K562 (cell line): ENCODE results near the gene GEMIN2. TPM values are rescaled to one million over a fixed set of nuclear protein-coding genes. Genes with fewer than 3 reads are reported as not detected.

Experiments
- DDX20 ChIP-seq: fragments of 450-650 bp; IDR thresholded peaks from 2 replicates; pipeline ENCODE4 v1.6.1; 2016; ENCODE audit warnings: missing genetic modification characterization, low read depth, mild to moderate bottlenecking, missing compliant biosample characterization, moderate library complexity
- ELF2 ChIP-seq: fragments of 250-450 bp; sonication (Bioruptor Pico); IDR thresholded peaks from 2 replicates; pipeline ENCODE4 v1.5.0; 2021; ENCODE audit warnings: mild to moderate bottlenecking
- FIP1L1 ChIP-seq: fragments of 200-400 bp; formaldehyde crosslinking; IDR thresholded peaks from 2 replicates; pipeline ENCODE4 v1.6.1; 2018; ENCODE audit warnings: mild to moderate bottlenecking, low read depth, low read length; ENCODE audit not compliant: poor library complexity, severe bottlenecking
- GTF2E2 ChIP-seq: fragments of 200-800 bp; sonication (Bioruptor generic); IDR thresholded peaks from 2 replicates; pipeline ENCODE4 v1.6.1; 2016; ENCODE audit warnings: missing genetic modification characterization, missing compliant biosample characterization
- HNRNPUL1 ChIP-seq: fragments of 200-400 bp; formaldehyde crosslinking; IDR thresholded peaks from 2 replicates; pipeline ENCODE4 v1.6.1; 2017; ENCODE audit warnings: low read length
- IRF2 ChIP-seq: sonication (generic); formaldehyde crosslinking; IDR thresholded peaks from 2 replicates; pipeline ENCODE4 v1.8.1; 2022; ENCODE audit warnings: mild to moderate bottlenecking, missing genetic modification reagents
- NFE2 ChIP-seq: IDR thresholded peaks from 2 replicates; pipeline ENCODE4 v1.6.1; 2014; ENCODE audit warnings: antibody characterized with exemption, low read depth
- NR4A1 ChIP-seq, 2 experiments: fragments of 250-450 bp in 1 of 2; fragments of 450-650 bp in 1 of 2; sonication (Bioruptor Pico) in 1 of 2; IDR thresholded peaks; 2 replicates each; pipeline versions ENCODE4 v1.4.0 to v1.6.1; 2016 to 2020; ENCODE audit warnings: mild to moderate bottlenecking in 2 of 2, missing compliant biosample characterization in 1 of 2, missing genetic modification characterization in 1 of 2, moderate library complexity in 1 of 2
- OTX1 ChIP-seq: fragments of 450-650 bp; formaldehyde crosslinking; IDR thresholded peaks from 2 replicates; pipeline ENCODE4 v1.4.0; 2022; ENCODE audit warnings: mild to moderate bottlenecking
- PCBP1 ChIP-seq: fragments of 200-400 bp; formaldehyde crosslinking; IDR thresholded peaks from 2 replicates; pipeline ENCODE4 v1.6.1; 2018; ENCODE audit warnings: mild to moderate bottlenecking, low read depth, low read length; ENCODE audit not compliant: poor library complexity, severe bottlenecking
- PRMT5 ChIP-seq: sonication (generic); formaldehyde crosslinking; IDR thresholded peaks from 2 replicates; pipeline ENCODE4 v1.5.0; 2020; ENCODE audit warnings: missing genetic modification reagents
- RBM22 ChIP-seq: fragments of 200-400 bp; formaldehyde crosslinking; IDR thresholded peaks from 2 replicates; pipeline ENCODE4 v1.6.1; 2018; ENCODE audit warnings: low read length, low read depth; ENCODE audit not compliant: poor library complexity, severe bottlenecking
- RREB1 ChIP-seq: fragments of 250-450 bp; sonication (Bioruptor Pico); IDR thresholded peaks from 2 replicates; pipeline ENCODE4 v1.4.0; 2020
- SAFB2 ChIP-seq: fragments of 200-400 bp; formaldehyde crosslinking; IDR thresholded peaks from 2 replicates; pipeline ENCODE4 v1.6.1; 2018; ENCODE audit warnings: borderline replicate concordance, low read length, low read depth, moderate library complexity; ENCODE audit not compliant: severe bottlenecking
- SIN3B ChIP-seq: fragments of 450-650 bp; IDR thresholded peaks from 2 replicates; pipeline ENCODE4 v1.6.1; 2017; ENCODE audit warnings: low read depth, mild to moderate bottlenecking, moderate library complexity
- SRSF7 ChIP-seq: fragments of 200-400 bp; formaldehyde crosslinking; optimal IDR thresholded peaks from 2 replicates; pipeline ENCODE3; 2017; ENCODE audit warnings: mild to moderate bottlenecking, low read depth, low read length
- SRSF9 ChIP-seq: fragments of 200-400 bp; formaldehyde crosslinking; IDR thresholded peaks from 2 replicates; pipeline ENCODE4 v1.6.1; 2017; ENCODE audit warnings: low read depth, low read length, borderline replicate concordance
- ZNF174 ChIP-seq: fragments of 250-450 bp; sonication (Bioruptor Pico); IDR thresholded peaks from 2 replicates; pipeline ENCODE4 v1.4.0; 2020; ENCODE audit warnings: mild to moderate bottlenecking
- ZNF830 ChIP-seq: fragments of 250-450 bp; sonication (Bioruptor Pico); IDR thresholded peaks from 2 replicates; pipeline ENCODE4 v1.5.0; 2021; ENCODE audit warnings: mild to moderate bottlenecking
- polyA plus RNA-seq, 8 experiments: library from polyadenylated mRNA; depleted of rRNA in 4 of 8; stranded (reverse) in 5 of 8; unstranded in 3 of 8; fragments of >200 nt; fragmentation: Nextera tagmentation in 2 of 8; fragmentation: Illumina TruSeq in 1 of 8; extraction: Ambion mirVana in 2 of 8; extraction: Trizol in 1 of 8; gene quantifications; 2 replicates each; pipeline versions ENCODE4 v1.2.1 to v1.2.3, GENCODE V29; 2011 to 2014; ENCODE audit warnings: inconsistent platforms in 1 of 8, missing spikeins in 1 of 8
- total RNA-seq, 7 experiments: library from RNA; depleted of rRNA in 6 of 7; stranded (reverse); fragments of >200 nt in 6 of 7; fragmentation: Illumina TruSeq in 2 of 7; extraction: Trizol in 2 of 7; gene quantifications; 2 replicates each; pipeline versions ENCODE4 v1.2.1 to v1.2.3, GENCODE V29; 2011 to 2021; ENCODE audit warnings: low replicate concordance in 1 of 7
- TF ChIP-seq, protein P1 (sequence below), 3 experiments: IDR thresholded peaks in 2 of 3; conservative IDR thresholded peaks in 1 of 3; 2 replicates each; pipeline ENCODE4 v1.5.1; 2011 to 2012; ENCODE audit warnings: low read length in 3 of 3, mild to moderate bottlenecking in 3 of 3, control low read depth in 2 of 3, improper control_type of control experiment in 1 of 3, inconsistent platforms in 1 of 3, low read depth in 1 of 3, mixed read lengths in 1 of 3, moderate library complexity in 1 of 3; ENCODE audit not compliant: insufficient read depth in 2 of 3
- TF ChIP-seq, protein P2 (sequence below): fragments of 450-650 bp; formaldehyde crosslinking; IDR thresholded peaks from 2 replicates; pipeline ENCODE4 v1.4.0; 2020; ENCODE audit warnings: mild to moderate bottlenecking

GEMIN2 gene
- total and polyA plus RNA-seq, 9 of the 15 experiments (the other 6 are each of a cell fraction or from before 2014, with no cell fraction given) = 23.0 to 87.6 (median 45.5) TPM

- TF ChIP-seq RREB1 (CRISPR knock-in tag) (no peak), SIN3B (no peak), GTF2E2 (tag) (no peak), OTX1 (CRISPR knock-in tag) (no peak), HNRNPUL1 (no peak), SRSF7 (no peak), PCBP1 (no peak), IRF2 (CRISPR knock-in tag) (no peak), NFE2 (no peak), SAFB2 (no peak), DDX20 (tag) (no peak), ZNF174 (CRISPR knock-in tag) (no peak), FIP1L1 (no peak), NR4A1 (CRISPR knock-in tag; IDR thresholded peaks at IDR 0.05) (no peak), NR4A1 (tag; IDR thresholded peaks at IDR 0.05) (no peak), PRMT5 (no peak), RBM22 (no peak), ZNF830 (CRISPR knock-in tag) (no peak), SRSF9 (no peak), ELF2 (CRISPR knock-in tag) (no peak)
- TF ChIP-seq, protein P1, sequence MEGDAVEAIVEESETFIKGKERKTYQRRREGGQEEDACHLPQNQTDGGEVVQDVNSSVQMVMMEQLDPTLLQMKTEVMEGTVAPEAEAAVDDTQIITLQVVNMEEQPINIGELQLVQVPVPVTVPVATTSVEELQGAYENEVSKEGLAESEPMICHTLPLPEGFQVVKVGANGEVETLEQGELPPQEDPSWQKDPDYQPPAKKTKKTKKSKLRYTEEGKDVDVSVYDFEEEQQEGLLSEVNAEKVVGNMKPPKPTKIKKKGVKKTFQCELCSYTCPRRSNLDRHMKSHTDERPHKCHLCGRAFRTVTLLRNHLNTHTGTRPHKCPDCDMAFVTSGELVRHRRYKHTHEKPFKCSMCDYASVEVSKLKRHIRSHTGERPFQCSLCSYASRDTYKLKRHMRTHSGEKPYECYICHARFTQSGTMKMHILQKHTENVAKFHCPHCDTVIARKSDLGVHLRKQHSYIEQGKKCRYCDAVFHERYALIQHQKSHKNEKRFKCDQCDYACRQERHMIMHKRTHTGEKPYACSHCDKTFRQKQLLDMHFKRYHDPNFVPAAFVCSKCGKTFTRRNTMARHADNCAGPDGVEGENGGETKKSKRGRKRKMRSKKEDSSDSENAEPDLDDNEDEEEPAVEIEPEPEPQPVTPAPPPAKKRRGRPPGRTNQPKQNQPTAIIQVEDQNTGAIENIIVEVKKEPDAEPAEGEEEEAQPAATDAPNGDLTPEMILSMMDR (IDR thresholded peaks at IDR 0.05 in 2 of 3, conservative IDR thresholded peaks at IDR 0.05 in 1 of 3; ENCODE audit: insufficient read depth in 2 of 3, low read depth in 1 of 3, low read length in 3 of 3) = peak; percentile 25 to 57 (median 26); a peak in 4 of 6 replicates
- TF ChIP-seq, protein P2, sequence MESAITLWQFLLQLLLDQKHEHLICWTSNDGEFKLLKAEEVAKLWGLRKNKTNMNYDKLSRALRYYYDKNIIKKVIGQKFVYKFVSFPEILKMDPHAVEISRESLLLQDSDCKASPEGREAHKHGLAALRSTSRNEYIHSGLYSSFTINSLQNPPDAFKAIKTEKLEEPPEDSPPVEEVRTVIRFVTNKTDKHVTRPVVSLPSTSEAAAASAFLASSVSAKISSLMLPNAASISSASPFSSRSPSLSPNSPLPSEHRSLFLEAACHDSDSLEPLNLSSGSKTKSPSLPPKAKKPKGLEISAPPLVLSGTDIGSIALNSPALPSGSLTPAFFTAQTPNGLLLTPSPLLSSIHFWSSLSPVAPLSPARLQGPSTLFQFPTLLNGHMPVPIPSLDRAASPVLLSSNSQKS (CRISPR knock-in tag) = no peak
These were observed 6.5 kb upstream of the GEMIN2 start (continued) for GRCh38 chr14:39107591-39107996.
